GM15510 (cell line): ENCODE measurements around the gene CHST1.

ENCODE experiments used
- POLR2A ChIP-seq: IDR thresholded peaks from 3 replicates; pipeline ENCODE4 v1.6.1; 2011; ENCODE audit warnings: borderline replicate concordance; ENCODE audit not compliant: insufficient read length; ENCODE audit errors: extremely low read depth

Gene CHST1

DNA sequence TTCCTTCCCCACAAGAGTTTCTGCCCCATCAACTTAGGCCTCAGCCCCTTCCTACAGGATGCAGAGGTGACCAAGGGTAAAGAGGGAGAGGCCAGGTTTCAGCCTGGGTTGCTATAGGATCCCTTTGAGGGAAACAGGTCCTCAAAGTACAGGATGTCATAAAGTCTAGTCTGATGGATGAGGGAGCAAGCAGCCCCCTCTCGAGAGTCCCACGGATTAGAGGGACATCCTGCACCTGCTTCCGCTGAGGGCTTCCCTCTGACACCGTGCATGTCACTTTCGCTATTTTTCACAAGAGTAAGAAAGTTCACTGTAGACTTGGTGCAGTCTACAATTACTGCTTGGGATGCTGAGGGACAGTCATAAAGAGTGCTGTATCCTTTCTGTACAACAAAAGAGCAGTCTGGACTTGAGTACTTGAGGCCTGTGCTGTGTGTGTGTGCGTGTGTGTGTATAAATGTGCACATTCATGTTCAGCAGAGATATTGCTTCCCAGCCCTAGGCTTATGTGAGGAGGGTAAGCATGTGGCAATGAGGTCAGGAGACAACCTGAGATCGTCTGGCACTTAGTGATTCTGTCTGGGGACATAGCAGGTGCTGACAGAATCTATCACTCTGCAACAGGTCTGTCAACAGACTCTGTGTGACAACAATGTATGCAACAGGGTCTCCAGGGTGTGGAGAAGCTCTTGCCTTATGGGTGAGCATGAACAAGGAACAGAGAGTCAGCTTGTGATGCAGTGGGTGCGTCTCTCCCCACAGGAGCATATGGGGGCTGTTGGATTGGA is 18.0 kb upstream of the CHST1 start:
- TF ChIP-seq POLR2A = no peak

DNA sequence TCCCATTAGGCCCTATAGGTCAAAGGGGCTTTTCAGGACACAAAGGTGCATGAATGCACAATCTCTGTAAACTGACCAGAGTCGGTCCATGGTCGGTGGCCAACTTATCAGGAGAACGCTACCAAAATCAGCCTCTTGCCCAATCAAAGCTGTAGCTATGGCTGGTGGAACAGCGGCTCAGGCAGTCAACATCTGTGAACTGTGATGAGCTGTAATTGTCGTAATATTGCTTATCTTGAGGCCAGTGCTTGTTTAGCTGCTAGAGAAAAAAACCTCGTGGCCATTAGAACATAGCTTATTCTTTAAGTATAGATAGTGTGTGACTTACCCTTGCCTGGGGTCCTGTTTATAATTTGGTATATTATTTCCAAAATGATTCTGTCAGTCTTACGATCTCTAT is 14.4 kb upstream of the CHST1 start:
- no peak for TF ChIP-seq POLR2A

DNA sequence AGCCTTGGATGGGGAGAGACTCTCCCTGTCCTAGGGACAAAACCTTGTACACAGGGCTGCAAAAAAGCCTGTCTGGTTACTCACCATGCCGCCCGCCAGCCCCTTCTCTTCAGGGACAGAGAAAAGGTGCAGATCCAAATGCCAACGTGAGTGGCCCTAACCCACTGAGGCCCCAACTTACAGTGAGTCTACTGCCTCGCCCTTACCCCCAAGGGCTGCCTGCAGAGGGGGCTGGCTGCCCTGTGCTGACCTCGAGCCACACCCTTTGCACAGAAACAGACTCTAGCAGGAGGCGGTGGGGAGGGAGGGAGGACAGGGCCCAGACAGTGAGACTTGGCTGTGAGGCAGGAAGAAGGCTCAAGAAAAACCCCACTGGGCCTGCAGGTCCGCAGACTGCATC is 13.6 kb upstream of the CHST1 start:
- TF ChIP-seq POLR2A = no peak

DNA sequence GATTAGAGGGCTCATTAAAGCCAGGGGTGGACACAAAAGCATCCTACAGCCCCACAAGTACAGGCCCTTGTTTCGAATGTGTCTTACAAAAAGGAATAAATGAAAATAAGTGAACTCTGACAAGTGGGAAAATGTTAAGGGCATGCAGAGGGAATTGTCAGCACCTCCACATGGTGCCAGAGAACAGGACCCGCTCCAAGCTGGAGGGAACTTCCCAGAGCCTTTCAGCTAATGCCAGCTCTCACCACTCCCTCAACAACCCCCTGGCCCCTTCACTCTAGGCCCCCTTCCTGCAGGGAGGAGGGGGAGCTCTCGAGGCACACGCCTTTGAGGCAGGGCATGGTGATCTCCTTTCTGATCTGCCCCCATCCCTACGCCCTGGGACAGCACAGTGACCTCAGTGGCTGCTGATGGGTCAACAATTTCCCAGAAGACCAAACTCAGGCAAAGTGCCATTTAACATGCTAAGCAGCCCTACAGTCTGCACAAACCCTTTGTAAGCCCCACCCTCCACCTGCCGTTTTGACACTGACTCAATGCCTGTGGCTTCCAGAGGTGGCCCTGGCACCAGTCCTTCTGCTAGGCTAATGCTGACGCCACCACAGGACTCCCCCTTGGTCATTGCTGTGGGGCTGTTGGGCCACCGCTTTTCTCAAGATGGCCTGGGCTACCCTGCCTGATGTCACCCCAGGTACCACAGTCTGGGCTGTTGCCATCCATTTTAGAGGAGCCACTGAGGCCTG is 12.5 kb upstream of the CHST1 start:
- no peak for TF ChIP-seq POLR2A

DNA sequence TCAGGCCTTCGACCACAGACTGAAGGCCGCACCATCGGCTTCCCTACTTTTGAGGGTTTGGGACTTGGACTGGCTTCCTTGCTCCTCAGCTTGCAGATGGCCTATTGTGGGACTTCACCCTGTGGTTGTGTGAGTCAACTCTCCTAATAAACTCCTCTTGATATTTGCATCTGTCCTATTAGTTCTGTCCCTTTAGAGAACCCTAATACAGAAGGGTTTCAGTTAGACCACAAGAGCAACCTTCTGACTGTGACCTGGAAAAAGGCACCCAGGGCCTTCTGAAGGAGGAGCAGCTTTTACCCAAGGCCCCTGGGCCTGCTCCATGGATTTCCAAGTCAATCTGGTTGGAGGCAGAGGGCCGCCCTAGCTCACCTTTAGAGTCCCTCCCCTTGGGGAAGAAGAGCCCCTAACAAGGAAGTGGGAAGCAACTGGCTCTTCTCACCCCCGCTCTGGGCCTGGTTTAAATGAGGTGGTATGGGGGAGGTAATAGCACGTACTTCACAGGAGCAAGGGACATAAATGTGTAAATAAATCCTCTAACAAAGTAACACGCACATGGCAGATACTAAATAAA is 11.2 kb upstream of the CHST1 start:
- no peak for TF ChIP-seq POLR2A

DNA sequence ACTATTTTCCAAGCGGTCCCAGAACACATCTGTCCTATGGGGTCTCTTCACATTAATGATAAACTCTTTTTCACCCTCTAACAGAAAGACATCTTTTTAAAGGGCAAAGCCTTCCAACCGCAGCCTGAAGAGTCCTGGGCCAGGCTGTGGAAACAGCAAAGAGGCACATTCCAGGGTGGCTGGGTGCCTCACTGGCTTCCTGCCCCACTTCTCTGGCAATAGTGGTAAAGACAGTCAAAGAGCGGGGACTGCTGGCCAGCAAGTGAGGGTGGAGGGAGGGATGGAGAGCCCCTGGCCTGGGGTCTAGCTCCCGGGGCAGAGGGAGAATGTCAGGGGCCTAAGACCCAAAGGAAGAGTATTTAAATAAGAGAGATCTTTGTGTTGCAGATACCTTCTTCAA is 10.2 kb upstream of the CHST1 start:
- no peak for TF ChIP-seq POLR2A

DNA sequence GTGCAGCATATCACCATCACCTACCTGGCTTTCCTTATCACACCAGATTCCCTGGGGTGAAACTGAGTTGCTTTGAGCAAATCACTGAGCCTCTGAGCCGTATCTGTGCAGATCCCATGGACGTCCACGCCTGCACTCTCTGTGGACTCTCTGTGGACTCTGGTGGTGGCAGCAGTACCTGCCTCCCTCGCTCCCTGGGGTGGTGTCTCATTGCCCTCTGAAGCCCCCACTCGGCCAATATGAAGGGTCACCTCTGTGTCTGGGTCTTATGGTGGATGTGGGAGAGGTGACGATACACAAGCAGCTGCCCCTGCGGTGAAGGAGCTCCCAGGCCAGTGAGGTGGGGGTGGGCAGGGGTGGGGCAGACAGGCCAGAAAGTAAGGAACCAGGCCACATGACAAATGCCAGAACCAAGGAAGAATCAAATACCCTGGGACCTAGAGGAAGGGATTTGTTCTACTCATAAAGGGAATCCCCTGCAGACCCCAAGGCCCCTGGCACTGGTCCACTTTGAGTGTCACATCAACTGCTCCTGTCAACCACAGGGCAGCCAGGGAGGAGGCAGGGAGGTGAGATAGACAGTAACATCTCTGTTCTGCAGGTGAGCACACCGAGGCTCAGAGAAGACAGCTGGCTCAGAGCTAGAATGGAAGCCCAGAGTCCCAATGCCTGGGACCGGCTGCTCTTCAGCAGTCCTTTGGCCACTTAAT is 9.2 kb upstream of the CHST1 start:
- TF ChIP-seq POLR2A = no peak

DNA sequence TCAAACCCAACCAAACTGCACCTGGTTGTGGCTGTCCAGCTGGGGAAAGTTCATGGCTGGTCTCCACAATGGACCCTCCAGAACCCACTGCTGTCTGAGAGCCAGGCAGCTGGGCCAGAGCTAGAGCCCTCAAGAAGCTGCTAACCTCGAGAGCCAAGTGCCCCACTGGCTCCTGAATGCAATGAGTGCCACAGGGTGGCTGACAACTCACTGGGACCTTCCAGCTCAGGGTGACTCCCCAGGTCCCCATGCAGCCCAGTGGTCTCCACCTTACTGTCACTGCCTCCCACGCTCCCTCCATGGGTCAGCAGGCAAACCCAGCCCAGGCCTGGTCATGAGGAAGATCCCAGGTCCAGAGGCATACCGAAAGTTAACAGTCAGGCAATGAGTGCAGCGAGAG is 8.0 kb upstream of the CHST1 start:
- TF ChIP-seq POLR2A = no peak

DNA sequence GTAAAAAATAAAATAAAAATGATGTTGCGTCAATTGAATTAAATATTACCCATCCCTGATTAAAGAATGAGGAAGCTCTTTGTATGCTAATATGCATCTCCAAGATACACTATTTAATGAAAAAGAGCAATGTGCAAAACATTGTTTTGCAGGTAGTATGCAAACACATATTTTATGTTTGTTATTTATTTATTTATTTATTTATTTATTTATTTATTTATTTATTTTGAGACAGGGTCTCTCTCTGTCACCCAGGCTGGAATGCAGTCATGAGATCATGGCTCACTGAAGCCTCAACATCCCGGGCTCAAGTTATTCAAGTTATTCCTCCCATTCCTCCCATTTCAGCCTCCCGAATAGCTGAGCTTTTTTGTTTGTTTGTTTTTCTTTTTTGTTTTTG is 7.2 kb upstream of the CHST1 start:
- no peak for TF ChIP-seq POLR2A

DNA sequence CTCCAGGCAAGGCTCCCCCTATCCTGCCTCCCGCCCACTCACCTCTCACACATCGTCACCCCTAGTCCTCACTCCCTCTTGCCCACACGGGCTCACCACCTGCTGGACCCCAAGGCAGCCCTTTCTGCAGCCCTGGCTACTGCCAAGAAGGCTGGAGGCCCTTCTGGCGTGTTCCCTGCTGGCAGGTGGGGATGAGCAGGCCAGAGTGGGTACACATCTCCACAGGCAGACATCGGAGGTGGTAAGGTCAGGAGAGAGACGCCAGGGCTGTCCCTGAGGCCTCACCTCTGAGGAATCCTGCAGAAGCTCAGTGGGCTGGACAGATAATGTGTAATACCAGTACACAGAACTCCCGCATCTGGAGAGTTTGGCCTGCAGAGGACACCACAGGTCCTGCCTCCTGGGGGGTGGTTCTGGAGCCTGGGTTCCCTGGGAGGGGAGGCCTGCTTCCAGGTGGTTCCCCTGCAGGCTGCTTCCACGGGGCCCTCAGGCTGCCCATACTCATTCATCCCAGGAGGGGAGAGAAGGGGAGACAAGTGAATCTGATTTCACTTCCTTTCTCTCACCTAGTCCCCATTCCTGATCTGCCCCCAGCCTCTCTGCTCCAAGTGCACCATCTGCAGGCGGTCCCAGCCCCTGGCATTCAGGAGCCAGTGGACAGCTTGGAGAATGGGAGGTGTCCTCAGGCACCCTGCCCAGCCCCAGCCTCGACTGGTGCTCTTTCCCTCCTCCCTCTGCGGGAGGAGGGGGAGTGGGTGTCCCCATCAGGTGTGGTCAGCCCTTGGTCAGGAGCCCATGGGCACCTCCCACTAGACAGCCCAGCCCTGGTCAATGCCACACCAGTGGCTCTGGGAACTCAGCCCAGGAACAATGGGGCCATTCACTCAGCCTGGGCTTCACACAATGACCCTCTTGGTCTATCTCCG is 6.1 kb upstream of the CHST1 start:
- TF ChIP-seq POLR2A = no peak

DNA sequence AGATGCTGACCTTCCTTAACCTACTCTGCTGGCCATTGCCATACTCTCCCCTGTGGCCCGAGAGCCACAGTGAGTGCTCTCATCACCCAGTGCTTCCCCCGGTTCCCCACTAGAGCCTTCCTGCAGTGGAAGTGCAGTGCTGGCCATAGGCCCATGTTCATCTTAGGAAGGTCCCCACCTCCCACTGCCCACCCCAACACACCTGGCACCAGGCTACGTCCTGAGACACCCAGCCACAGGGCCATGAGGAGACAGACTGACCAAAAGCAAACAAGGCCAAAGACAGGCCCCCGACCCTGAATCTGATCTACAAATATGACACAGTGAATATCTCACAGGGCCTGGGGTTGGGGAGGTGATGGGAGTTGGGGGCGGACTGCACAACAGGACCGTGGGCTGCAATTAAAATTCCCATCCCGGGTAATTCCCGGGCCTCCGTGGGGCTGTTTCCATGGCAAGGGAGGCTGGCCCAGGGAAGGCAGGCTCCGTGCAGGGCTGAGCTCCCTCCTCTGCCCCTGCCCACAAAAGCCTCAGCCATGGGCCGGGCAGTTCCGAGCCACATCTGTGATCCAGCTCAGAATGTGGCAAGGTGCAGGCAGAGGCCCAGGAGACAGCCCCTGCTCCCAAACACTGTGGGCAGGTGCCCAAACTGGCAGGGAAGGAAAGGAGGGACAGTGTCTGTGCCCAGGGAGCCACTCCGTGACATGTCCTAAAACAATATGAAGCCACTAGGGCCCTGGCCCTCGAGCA is 5.1 kb upstream of the CHST1 start:
- no peak for TF ChIP-seq POLR2A

DNA sequence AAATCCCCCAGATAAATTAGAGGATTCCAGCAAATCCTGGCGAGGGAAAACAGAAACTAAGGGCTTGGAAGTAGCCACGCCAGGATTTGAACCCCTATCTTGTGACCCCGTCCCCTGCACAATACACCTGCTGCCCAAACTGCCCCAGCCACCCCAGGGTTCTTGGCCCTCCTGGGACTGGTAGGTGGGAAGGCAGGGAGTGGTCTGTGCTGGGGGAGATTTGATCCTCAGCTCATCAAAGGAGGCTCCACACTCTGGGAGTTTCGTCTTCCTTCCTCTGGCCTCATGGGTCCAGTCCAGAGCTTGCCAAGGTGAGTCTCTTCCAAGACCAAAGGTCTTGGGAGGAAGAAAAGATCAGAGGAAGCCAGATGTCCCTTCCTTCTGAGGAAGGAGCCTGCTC is 4.5 kb upstream of the CHST1 start:
- TF ChIP-seq POLR2A = no peak

DNA sequence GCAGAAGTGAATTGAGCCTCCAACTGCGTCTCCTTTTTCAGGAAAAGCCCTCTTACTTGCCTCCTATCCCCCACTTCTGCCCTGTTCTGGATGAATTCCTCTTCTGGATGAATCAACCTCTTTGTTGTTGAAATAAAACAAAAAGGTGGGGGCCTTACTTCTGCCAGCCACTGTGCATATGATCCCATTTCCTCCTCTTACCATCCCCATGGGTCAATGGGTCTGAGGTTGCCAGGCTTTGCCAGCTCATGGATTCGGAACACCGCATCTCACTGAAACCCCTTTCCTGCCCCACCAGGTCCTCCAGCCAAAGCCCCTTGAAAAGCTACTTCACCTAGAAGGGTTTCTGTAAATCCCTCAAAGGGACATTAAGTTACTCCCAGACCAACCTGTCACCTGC is 3.7 kb upstream of the CHST1 start:
- TF ChIP-seq POLR2A = no peak

DNA sequence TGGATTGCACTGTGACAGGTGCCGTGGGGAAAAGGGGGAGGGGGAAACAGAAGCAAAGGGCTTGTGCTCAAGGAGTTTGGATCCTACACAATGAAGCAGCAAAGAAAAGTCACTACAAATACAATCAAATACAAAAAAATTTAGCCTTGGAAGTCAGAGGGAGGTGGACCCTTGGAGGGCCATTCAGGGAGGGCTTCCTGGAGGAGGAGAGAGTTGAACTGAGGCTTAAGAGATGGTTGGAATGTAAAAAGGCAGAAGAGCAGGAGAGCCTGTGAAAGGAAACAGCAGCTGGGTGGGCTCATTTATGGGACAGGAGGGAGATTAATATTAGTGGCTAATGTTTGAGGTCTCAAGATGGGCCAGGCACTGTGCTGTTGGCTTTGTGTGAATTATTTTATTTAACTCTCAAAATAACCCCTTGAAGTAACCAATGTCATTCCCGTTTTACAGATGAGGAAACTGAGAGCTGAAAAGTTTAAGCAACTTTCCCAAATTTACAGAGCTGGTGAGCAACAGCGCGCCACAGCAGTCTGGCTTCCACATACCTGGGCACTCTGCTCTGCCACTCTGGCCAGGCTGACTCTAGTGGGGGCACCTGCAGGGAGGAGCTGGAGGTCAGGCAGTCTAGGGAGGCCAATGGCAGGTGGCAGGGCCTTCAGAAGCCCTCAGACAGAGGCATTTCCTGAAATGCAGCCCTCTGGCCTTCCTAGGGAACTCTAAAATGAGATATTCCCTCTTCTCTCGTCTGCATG is 2.7 kb upstream of the CHST1 start:
- no peak for TF ChIP-seq POLR2A
